GM23248 (cell line): Measurements from ENCODE around the gene AKAP10. TPM values are rescaled to one million over a fixed set of nuclear protein-coding genes. Genes with fewer than 3 reads are reported as not detected.
"Not testable (repeated sequence)": the region's sequence is repeated elsewhere in the genome, so short reads cannot be mapped to it uniquely, and the experiment has no call there.

Experiments used
- DNase-seq: peaks from one replicate; pipeline ENCODE4 v3.0.0-alpha.2; 2015
- H2AFZ ChIP-seq: fragments of 200-600 bp; sonication (generic); 2 replicates; pipeline ENCODE4 v1.6.1; 2016; ENCODE audit warnings: antibody characterized with exemption
- H3F3A ChIP-seq: fragments of 200-600 bp; sonication (generic); 2 replicates; pipeline ENCODE4 v1.6.1; 2016; ENCODE audit warnings: mild to moderate bottlenecking, antibody characterized with exemption, mixed run types; ENCODE audit not compliant: insufficient read depth
- H3K27ac ChIP-seq: fragments of 200-600 bp; sonication (generic); 2 replicates; pipeline ENCODE4 v1.5.1; 2016; ENCODE audit warnings: mild to moderate bottlenecking
- H3K27me3 ChIP-seq: fragments of 200-600 bp; sonication (generic); replicated peaks from 2 replicates; pipeline ENCODE4 v1.6.1; 2016; ENCODE audit warnings: mild to moderate bottlenecking; ENCODE audit not compliant: insufficient read depth
- H3K36me3 ChIP-seq: fragments of 200-600 bp; sonication (generic); 2 replicates; pipeline ENCODE4 v1.6.1; 2016; ENCODE audit warnings: low read depth, mild to moderate bottlenecking
- H3K4me1 ChIP-seq: fragments of 200-600 bp; sonication (generic); 2 replicates; pipeline ENCODE4 v1.6.1; 2016; ENCODE audit warnings: mild to moderate bottlenecking; ENCODE audit not compliant: insufficient read depth
- H3K4me2 ChIP-seq: fragments of 200-600 bp; sonication (generic); one replicate; pipeline ENCODE4 v1.6.1; 2016; ENCODE audit warnings: mild to moderate bottlenecking; ENCODE audit not compliant: unreplicated experiment
- H3K4me3 ChIP-seq: fragments of 200-600 bp; sonication (generic); 2 replicates; pipeline ENCODE4 v1.5.1; 2016; ENCODE audit warnings: mild to moderate bottlenecking
- H3K79me2 ChIP-seq: fragments of 200-600 bp; sonication (generic); 2 replicates; pipeline ENCODE4 v1.6.1; 2016; ENCODE audit warnings: mild to moderate bottlenecking; ENCODE audit not compliant: insufficient read depth
- H3K9ac ChIP-seq: fragments of 200-600 bp; sonication (generic); 2 replicates; pipeline ENCODE4 v1.6.1; 2016; ENCODE audit warnings: mild to moderate bottlenecking
- H3K9me2 ChIP-seq: fragments of 200-600 bp; sonication (generic); 2 replicates; pipeline ENCODE4 v1.6.1; 2016; ENCODE audit warnings: mixed run types, mild to moderate bottlenecking, moderate library complexity; ENCODE audit not compliant: insufficient read depth
- H3K9me3 ChIP-seq: fragments of 200-600 bp; sonication (generic); one replicate; pipeline ENCODE4 v1.6.1; 2017; ENCODE audit warnings: low read depth
- H4K20me1 ChIP-seq: fragments of 200-600 bp; sonication (generic); 2 replicates; pipeline ENCODE4 v1.6.0; 2016; ENCODE audit not compliant: insufficient read depth
- EZH2 ChIP-seq: fragments of 200-600 bp; sonication (generic); IDR thresholded peaks from 2 replicates; pipeline ENCODE4 v1.6.1; 2018; ENCODE audit warnings: antibody characterized with exemption, mild to moderate bottlenecking; ENCODE audit not compliant: insufficient read depth, poor library complexity, severe bottlenecking
- EZH2phosphoT487 ChIP-seq: fragments of 200-600 bp; sonication (generic); IDR thresholded peaks from 2 replicates; pipeline ENCODE4 v1.6.1; 2018; ENCODE audit warnings: antibody characterized with exemption, moderate library complexity, mild to moderate bottlenecking, low read depth; ENCODE audit not compliant: insufficient read depth
- WGBS, 2 experiments: methylation state at CpG; one replicate each; pipeline ENCODE4 v1.1.6; 2015 to 2017; ENCODE audit warnings: low lambda C conversion rate in 2 of 2, low coverage in 1 of 2; ENCODE audit errors: missing lambda C conversion rate in 2 of 2; 5-methylcytosine and 5-hydroxymethylcytosine counted together
- in situ Hi-C: fragments of 300-500 bp; cut with MboI; formaldehyde crosslinking; loops from 2 replicates; pipeline ENCODE4 v1.15.0; 2020
- polyA plus RNA-seq: library from polyadenylated mRNA; unstranded; fragments of >200 nt; fragmentation: Nextera tagmentation; extraction: Ambion mirVana; gene quantifications from 2 replicates; pipeline ENCODE4 v1.2.1, GENCODE V29; 2016
- small RNA-seq: library from RNA; depleted of rRNA; stranded (forward); fragments of <200 nt; gene quantifications from one replicate; pipeline ENCODE3, GENCODE V24; 2014; ENCODE audit warnings: low read depth, low replicate concordance
- total RNA-seq: library from RNA; depleted of rRNA; stranded (reverse); fragments of >200 nt; shearing (Covaris generic); gene quantifications from 2 replicates; pipeline ENCODE4 v1.2.3, GENCODE V29; 2014; rRNA removed

Gene AKAP10
- total and polyA plus RNA-seq, 2 experiments from 2014 or later: 18.0 to 26.5 TPM

DNA sequence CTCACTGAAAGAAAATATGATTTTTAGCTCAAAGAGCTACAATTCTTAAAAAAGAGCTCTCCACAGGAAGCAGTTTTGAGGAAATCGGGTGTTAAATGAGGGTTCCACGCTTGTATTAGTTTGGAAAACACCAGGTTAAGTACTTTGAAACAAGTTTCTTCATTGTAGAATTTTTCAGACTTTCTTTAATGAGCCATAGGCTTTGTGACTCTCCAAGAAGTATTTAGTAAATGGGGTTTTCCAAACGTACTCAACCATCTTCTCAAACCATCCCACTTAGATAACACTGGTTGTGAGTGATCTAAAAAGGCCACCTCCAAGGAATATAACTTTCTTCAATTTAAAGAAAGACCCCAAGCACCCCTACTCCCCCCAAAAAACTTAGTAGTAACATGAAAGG, 112.6 kb downstream of the AKAP10 start:
- no peak for DNase-seq
- Histone ChIP-seq H3K4me1 (no peaks in the 10 kb centered on the region), H3K27me3 (no peaks in the 10 kb centered on the region), H3F3A (no peaks in the 10 kb centered on the region), H4K20me1 (no peaks in the 10 kb centered on the region), H3K9me3 (no peaks in the 10 kb centered on the region), H3K4me2 (no peak overlapping the region), H3K79me2 (no peaks in the 10 kb centered on the region), H3K27ac (no peak overlapping the region), H3K36me3 (0 out of 2 replicates have a peak, but pooled peaks cover 2% of the 10 kb centered on the region), H2AFZ (no peak overlapping the region), H3K9me2 (no peaks in the 10 kb centered on the region), H3K4me3 (no peak overlapping the region), H3K9ac (no peak overlapping the region)
- in situ Hi-C loops: no loop called here
- TF ChIP-seq EZH2phosphoT487 (no peak), EZH2 (no peak)
- 87 to 95% methylated on average over 3 of the region's 3 CpGs for WGBS, 2 experiments

DNA sequence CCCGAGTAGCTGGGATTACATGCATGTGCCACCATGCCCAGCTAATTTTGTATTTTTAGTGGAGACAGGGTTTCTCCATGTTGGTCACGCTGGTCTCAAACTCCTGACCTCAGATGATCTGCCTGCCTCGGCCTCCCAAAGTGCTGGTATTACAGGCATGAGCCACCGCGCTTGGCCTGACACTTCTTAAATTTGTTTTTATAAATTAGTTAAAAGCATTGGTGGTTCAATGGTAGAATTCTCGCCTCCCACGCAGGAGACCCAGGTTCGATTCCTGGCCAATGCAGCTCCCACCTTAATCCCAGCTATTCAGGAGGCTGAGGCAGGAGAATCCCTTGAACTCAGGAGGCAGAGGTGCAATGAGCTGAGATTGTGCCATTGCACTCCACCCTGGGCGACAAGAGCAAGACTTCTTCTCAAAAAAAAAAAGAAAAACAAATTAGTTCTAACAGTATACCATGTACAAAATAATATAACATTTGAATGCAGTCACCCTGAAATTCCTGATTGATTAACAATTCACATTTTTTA, 116.9 kb downstream of the AKAP10 start:
- H3K4me1 ChIP-seq, H3K36me3 ChIP-seq, H4K20me1 ChIP-seq, in situ Hi-C loops, H3K27me3 ChIP-seq, H2AFZ ChIP-seq, DNase-seq, H3F3A ChIP-seq, H3K4me2 ChIP-seq, H3K9ac ChIP-seq, H3K4me3 ChIP-seq, H3K9me3 ChIP-seq, H3K27ac ChIP-seq, H3K79me2 ChIP-seq, H3K9me2 ChIP-seq: not testable (repeated sequence)
- WGBS, 2 experiments: 94 to 97% methylated on average over 9 of the region's 9 CpGs

DNA sequence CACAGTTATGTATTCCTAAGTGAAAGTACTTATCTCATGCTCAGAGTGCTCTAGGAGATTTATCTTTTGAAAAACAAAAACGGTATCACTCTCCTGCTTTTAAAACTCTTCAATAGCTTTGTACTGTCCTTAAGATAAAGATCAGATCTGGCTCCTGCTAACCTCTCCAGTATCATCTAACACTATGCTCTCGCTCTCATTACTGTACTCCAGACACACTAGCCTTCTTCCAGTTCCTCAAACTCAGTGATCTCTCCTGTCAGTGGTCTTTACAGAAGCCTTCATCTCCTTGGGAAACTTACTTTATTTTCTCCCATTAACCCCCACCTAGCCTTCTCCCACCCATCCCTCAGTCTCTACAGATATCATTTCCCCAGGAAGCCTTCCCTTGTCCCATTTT, 120.0 kb downstream of the AKAP10 start:
- Histone ChIP-seq H3K79me2 (no peaks in the 10 kb centered on the region), H4K20me1 (no peaks in the 10 kb centered on the region), H3K9ac (no peak overlapping the region), H3K36me3 (0 out of 2 replicates have a peak, but pooled peaks cover 5% of the 10 kb centered on the region), H3K9me3 (no peaks in the 10 kb centered on the region), H3K27ac (no peak overlapping the region), H3K27me3 (no peaks in the 10 kb centered on the region), H3K4me2 (no peak overlapping the region), H3K4me1 (no peaks in the 10 kb centered on the region), H3F3A (no peaks in the 10 kb centered on the region), H2AFZ (no peak overlapping the region), H3K9me2 (no peaks in the 10 kb centered on the region), H3K4me3 (no peak overlapping the region)
- in situ Hi-C loops: no loop called here
- WGBS, 2 experiments: 95 to 98% methylated on average over 2 of the region's 2 CpGs
- no peak for DNase-seq
- TF ChIP-seq EZH2 (no peak), EZH2phosphoT487 (no peak)

Small RNAs within 50 kb of the gene (small RNA-seq; reads per million reads assigned to genes)
- gene AC015726.2: not detected

Other genes starting within 250 kb of the AKAP10 start
- gene ALDH3A1, start 229.5 kb downstream of the AKAP10 start, total RNA-seq: 1.2 and 22.1 TPM in 2 replicates
- gene ALDH3A1, start 229.5 kb downstream of the AKAP10 start, polyA plus RNA-seq: 0.55 TPM in 1 of 2 replicates, not detected in the other
- 12.0 and 19.2 TPM in 2 replicates for gene ULK2, start 109.9 kb downstream of the AKAP10 start, total RNA-seq
- gene ULK2, start 109.9 kb downstream of the AKAP10 start, polyA plus RNA-seq: 4.7 and 6.8 TPM in 2 replicates
- 1.3 and 4.2 TPM in 2 replicates for gene SPECC1, start 31.5 kb upstream of the AKAP10 start, total RNA-seq
- gene SPECC1, start 31.5 kb upstream of the AKAP10 start, polyA plus RNA-seq: 1.5 and 1.9 TPM in 2 replicates